Measurements from ENCODE around the gene TLR7. TPM values are rescaled to one million over a fixed set of nuclear protein-coding genes. Genes with fewer than 3 reads are reported as not detected.

TLR7 gene
- total and polyA plus RNA-seq, 2 of the 4 experiments (the other 2 are of a cell fraction): not detected

GRCh38 chrX:12872741-12873140 is 5.9 kb downstream of the TLR7 start:
- H2AK9ac ChIP-seq (replicated peaks; ENCODE audit: low read depth, low read length, poor library complexity): no peak overlapping the region
- H3K4me2 ChIP-seq (ENCODE audit: low read depth, low read length): no peak overlapping the region
- no peak overlapping the region for H3K14ac ChIP-seq (replicated peaks; ENCODE audit: low read depth, low read length)
- no peak overlapping the region for H3K18ac ChIP-seq (ENCODE audit: low read depth, low read length)
- intact Hi-C loops (cut with micrococcal nuclease): no loop called here
- H3K9me3 ChIP-seq (ENCODE audit: control insufficient read depth, insufficient read depth, low read length): no peaks in the 10 kb centered on the region
- no peak overlapping the region for H2AK5ac ChIP-seq (ENCODE audit: low read depth, low read length)
- 86% methylated on average over 1 of the region's 4 CpGs; no CpG with 5 or more reads in 1 of the 2 experiments for WGBS, 2 experiments (ENCODE audit: extremely low coverage in 2 of 2, insufficient read length in 1 of 2)
- H4K8ac ChIP-seq (ENCODE audit: low read depth in 2 of 2, low read length in 2 of 2): no peak overlapping the region
- DNase-seq (no peak), ATAC-seq (ENCODE audit: low read depth) (no peak)
- no peaks in the 10 kb centered on the region for H3K79me1 ChIP-seq (ENCODE audit: low read depth in 1 of 2, low read length in 2 of 2)
- H3K56ac ChIP-seq (ENCODE audit: extremely low read depth, insufficient read depth, low read length): no peak overlapping the region
- H3K9ac ChIP-seq (ENCODE audit: low read depth, low read length): no peak overlapping the region
- H2BK120ac ChIP-seq (ENCODE audit: low read depth, low read length): no peak overlapping the region
- H3K23ac ChIP-seq (ENCODE audit: low read depth, low read length): no peak overlapping the region
- no peaks in the 10 kb centered on the region for H3K4me1 ChIP-seq (ENCODE audit: control insufficient read depth, insufficient read depth, low read length)
- POLR2A ChIA-PET (ENCODE audit: unreplicated experiment): no interaction called here
- BruUV-seq (replicated peaks): no TSS peak
- no peak overlapping the region for H2AFZ ChIP-seq (replicated peaks; ENCODE audit: low read length, poor library complexity)
- H2BK5ac ChIP-seq (ENCODE audit: low read depth, low read length, poor library complexity, severe bottlenecking): no peak overlapping the region
- no peaks in the 10 kb centered on the region for H3K36me3 ChIP-seq (ENCODE audit: control insufficient read depth, insufficient read depth, low read length)
- H4K91ac ChIP-seq (ENCODE audit: insufficient read depth, low read depth, low read length): no peak overlapping the region
- TF ChIP-seq RCOR1 (IDR thresholded peaks at IDR 0.05; ENCODE audit: insufficient replicate concordance, low read length) (no peak), MXI1 (IDR thresholded peaks at IDR 0.05; ENCODE audit: borderline replicate concordance, low read depth, low read length) (no peak), USF2 (IDR thresholded peaks at IDR 0.05; ENCODE audit: low read depth, low read length) (no peak), CEBPB (IDR thresholded peaks at IDR 0.05; ENCODE audit: low read depth, low read length) (no peak), CHD1 (IDR thresholded peaks at IDR 0.05; ENCODE audit: low read depth, low read length) (no peak), ELK1 (IDR thresholded peaks at IDR 0.05; ENCODE audit: borderline replicate concordance, low read depth, low read length) (no peak)
- H4K20me1 ChIP-seq (ENCODE audit: insufficient read depth, low read length): no peaks in the 10 kb centered on the region
- no peaks in the 10 kb centered on the region for H3K9me1 ChIP-seq (ENCODE audit: insufficient read depth, low read length)
- no peak overlapping the region for H2BK15ac ChIP-seq (ENCODE audit: low read depth, low read length)
- 0 out of 2 replicates have a peak, but pooled peaks cover 2% of the 10 kb centered on the region for H3K27me3 ChIP-seq (ENCODE audit: control insufficient read depth, insufficient read depth, low read length)
- H3K27ac ChIP-seq (ENCODE audit: insufficient read depth, low read length): no peak overlapping the region
- no peak overlapping the region for H4K5ac ChIP-seq (ENCODE audit: low read depth, low read length)
- in situ Hi-C loops (cut with MboI; ENCODE audit: low sequenced_read_pairs): no loop called here
- no peak overlapping the region for H2BK20ac ChIP-seq (ENCODE audit: low read depth, low read length)
- CTCF ChIA-PET: no interaction called here
- H3K4me3 ChIP-seq (ENCODE audit: insufficient read depth, low read depth, low read length): no peak overlapping the region
- no peak overlapping the region for H3K4ac ChIP-seq (ENCODE audit: low read depth, low read length)
- dilution Hi-C loops (cut with HindIII; ENCODE audit: low sequenced_read_pairs, unreplicated experiment): no loop called here
